Measurements from ENCODE around the gene ARPP21.

Gene ARPP21

DNA sequence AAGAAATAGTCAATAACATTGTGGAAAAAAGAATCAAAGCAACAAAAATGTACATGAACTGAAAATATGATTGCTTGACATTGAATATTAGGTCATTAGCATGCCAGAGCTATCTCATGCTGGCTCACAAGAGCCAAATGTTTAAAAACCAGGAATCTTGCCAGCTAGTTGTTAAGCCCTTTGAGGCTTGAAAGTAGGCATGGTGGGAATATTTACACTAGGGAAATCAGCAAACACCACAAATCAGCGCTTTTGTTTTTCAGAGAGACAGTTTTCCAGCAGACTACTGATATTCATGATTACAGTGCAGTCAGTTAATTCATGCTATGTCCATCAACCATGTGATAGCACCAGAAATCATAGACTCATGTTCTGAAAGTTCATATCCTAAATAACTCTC is 144.8 kb downstream of the ARPP21 start:
- H3K36me3 ChIP-seq (ENCODE audit: control insufficient read depth in 2 of 2, insufficient read depth in 1 of 2, low read length in 2 of 2) = no peaks in the 10 kb centered on the region
- ChIA-PET POLR2A (no interaction called here), CTCF (interaction anchor here (0.6 kb wide), 1 partner anchor 17 kb away, joined by 3 read pairs; no protein-coding TSS in a partner anchor)
- TF ChIP-seq, protein P1, sequence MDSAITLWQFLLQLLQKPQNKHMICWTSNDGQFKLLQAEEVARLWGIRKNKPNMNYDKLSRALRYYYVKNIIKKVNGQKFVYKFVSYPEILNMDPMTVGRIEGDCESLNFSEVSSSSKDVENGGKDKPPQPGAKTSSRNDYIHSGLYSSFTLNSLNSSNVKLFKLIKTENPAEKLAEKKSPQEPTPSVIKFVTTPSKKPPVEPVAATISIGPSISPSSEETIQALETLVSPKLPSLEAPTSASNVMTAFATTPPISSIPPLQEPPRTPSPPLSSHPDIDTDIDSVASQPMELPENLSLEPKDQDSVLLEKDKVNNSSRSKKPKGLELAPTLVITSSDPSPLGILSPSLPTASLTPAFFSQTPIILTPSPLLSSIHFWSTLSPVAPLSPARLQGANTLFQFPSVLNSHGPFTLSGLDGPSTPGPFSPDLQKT (IDR thresholded peaks at IDR 0.05; ENCODE audit: borderline replicate concordance, low read depth, low read length) = no peak
- TF ChIP-seq ZNF626 (tag by site-specific recombination; IDR thresholded peaks at IDR 0.05) (no peak), KLF9 (tag by site-specific recombination; IDR thresholded peaks at IDR 0.05; ENCODE audit: low read depth) (no peak), ZNF701 (tag by site-specific recombination; IDR thresholded peaks at IDR 0.05) (no peak), ZNF366 (tag by site-specific recombination; conservative IDR thresholded peaks at IDR 0.05) (no peak)
- TF ChIP-seq, protein P2, sequence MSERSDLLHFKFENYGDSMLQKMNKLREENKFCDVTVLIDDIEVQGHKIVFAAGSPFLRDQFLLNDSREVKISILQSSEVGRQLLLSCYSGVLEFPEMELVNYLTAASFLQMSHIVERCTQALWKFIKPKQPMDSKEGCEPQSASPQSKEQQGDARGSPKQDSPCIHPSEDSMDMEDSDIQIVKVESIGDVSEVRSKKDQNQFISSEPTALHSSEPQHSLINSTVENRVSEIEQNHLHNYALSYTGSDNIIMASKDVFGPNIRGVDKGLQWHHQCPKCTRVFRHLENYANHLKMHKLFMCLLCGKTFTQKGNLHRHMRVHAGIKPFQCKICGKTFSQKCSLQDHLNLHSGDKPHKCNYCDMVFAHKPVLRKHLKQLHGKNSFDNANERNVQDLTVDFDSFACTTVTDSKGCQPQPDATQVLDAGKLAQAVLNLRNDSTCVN (tag by site-specific recombination; optimal IDR thresholded peaks at IDR 0.05) = no peak
- no peaks in the 10 kb centered on the region for H3K4me1 ChIP-seq (ENCODE audit: control insufficient read depth, insufficient read depth, low read length)
- H3K27ac ChIP-seq (ENCODE audit: extremely low read depth, low read depth, low read length) = no peak overlapping the region
- no peaks in the 10 kb centered on the region for H3K9me3 ChIP-seq (ENCODE audit: control insufficient read depth, insufficient read depth, low read depth, low read length)
- H3K4me3 ChIP-seq (ENCODE audit: low read depth, low read length) = no peak overlapping the region

DNA sequence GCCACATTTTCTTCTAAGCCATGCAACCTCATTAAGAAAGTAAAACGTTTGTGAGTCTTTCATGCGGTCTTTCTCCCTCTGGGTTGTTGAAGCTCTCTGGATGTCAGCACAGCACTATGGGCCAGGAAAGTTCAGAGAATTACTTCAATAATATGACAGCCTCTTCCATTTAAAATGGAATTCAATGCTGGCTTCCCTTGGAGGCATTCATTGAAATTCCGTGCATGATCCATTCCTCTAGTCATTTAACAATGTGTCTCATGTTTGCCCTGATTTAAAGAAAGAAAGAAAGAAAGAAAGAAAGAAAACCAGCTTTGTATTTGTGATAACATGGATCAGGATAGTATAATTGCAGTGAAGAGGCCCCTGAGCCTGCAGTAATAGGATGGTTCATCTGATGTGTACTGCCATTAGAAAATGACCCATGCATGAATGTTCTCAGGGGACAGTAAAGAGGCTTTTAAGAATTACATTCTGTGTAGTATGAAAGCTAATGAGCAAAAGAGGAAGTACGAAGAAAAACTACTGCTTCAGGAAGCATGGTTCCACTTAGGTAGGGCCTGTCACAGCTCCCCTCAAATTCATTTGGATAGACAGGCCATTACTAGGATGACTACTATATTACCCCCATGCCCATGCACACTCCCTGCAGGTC is 146.0 kb downstream of the ARPP21 start:
- POLR2A ChIA-PET = no interaction called here
- Histone ChIP-seq H3K4me1 (ENCODE audit: control insufficient read depth, insufficient read depth, low read length) (no peaks in the 10 kb centered on the region), H3K9me3 (ENCODE audit: control insufficient read depth, insufficient read depth, low read depth, low read length) (no peaks in the 10 kb centered on the region), H3K36me3 (ENCODE audit: control insufficient read depth in 2 of 2, insufficient read depth in 1 of 2, low read length in 2 of 2) (no peaks in the 10 kb centered on the region), H3K27ac (ENCODE audit: extremely low read depth, low read depth, low read length) (no peak overlapping the region), H3K4me3 (ENCODE audit: low read depth, low read length) (no peak overlapping the region)
- TF ChIP-seq ZNF311 (tag by site-specific recombination; IDR thresholded peaks at IDR 0.05; ENCODE audit: borderline replicate concordance) (no peak), ZNF155 (tag by site-specific recombination; IDR thresholded peaks at IDR 0.05) (no peak), ZNF133 (tag by site-specific recombination; IDR thresholded peaks at IDR 0.05) (no peak)
- CTCF ChIA-PET = no interaction called here

DNA sequence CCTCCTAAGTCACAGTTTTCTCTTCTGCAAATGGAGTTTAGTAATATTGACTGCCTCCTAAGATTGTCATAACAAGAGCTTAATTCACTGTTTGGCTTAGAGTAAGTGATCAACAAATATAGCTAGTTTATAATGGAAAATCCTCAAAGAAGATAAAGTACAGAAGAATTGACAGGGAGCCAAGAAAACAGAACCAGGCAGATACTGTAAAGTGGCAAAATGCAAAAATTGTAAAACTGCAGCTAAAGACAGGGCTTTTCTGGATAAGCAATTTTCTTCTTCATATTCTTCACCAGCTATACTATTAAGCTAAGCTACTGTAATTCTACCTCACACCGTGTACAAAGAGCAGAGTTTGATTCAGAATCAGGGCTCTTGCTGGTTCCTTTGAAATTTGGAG is 148.6 kb downstream of the ARPP21 start:
- no peaks in the 10 kb centered on the region for H3K4me1 ChIP-seq (ENCODE audit: control insufficient read depth, insufficient read depth, low read length)
- no peaks in the 10 kb centered on the region for H3K9me3 ChIP-seq (ENCODE audit: control insufficient read depth, insufficient read depth, low read depth, low read length)
- TF ChIP-seq ZBTB8A (tag by site-specific recombination; IDR thresholded peaks at IDR 0.05) (no peak), ZNF239 (tag by site-specific recombination; IDR thresholded peaks at IDR 0.05) (no peak), ZNF571 (tag by site-specific recombination; IDR thresholded peaks at IDR 0.05) (no peak), SP7 (tag by site-specific recombination; IDR thresholded peaks at IDR 0.05) (no peak), ZNF558 (tag by site-specific recombination; IDR thresholded peaks at IDR 0.05) (no peak), HOXA7 (CRISPR knock-in tag; IDR thresholded peaks at IDR 0.05; ENCODE audit: borderline replicate concordance) (no peak), ZBTB48 (tag by site-specific recombination; IDR thresholded peaks at IDR 0.05) (no peak), KLF16 (tag by site-specific recombination; IDR thresholded peaks at IDR 0.05) (no peak)
- TF ChIP-seq, protein P3, sequence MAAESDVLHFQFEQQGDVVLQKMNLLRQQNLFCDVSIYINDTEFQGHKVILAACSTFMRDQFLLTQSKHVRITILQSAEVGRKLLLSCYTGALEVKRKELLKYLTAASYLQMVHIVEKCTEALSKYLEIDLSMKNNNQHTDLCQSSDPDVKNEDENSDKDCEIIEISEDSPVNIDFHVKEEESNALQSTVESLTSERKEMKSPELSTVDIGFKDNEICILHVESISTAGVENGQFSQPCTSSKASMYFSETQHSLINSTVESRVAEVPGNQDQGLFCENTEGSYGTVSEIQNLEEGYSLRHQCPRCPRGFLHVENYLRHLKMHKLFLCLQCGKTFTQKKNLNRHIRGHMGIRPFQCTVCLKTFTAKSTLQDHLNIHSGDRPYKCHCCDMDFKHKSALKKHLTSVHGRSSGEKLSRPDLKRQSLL (tag by site-specific recombination; IDR thresholded peaks at IDR 0.05) = no peak
- TF ChIP-seq, protein P4, sequence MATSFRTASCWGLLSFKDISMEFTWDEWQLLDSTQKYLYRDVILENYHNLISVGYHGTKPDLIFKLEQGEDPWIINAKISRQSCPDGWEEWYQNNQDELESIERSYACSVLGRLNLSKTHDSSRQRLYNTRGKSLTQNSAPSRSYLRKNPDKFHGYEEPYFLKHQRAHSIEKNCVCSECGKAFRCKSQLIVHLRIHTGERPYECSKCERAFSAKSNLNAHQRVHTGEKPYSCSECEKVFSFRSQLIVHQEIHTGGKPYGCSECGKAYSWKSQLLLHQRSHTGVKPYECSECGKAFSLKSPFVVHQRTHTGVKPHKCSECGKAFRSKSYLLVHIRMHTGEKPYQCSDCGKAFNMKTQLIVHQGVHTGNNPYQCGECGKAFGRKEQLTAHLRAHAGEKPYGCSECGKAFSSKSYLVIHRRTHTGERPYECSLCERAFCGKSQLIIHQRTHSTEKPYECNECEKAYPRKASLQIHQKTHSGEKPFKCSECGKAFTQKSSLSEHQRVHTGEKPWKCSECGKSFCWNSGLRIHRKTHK (tag by site-specific recombination; IDR thresholded peaks at IDR 0.05) = no peak
- TF ChIP-seq, protein P5, sequence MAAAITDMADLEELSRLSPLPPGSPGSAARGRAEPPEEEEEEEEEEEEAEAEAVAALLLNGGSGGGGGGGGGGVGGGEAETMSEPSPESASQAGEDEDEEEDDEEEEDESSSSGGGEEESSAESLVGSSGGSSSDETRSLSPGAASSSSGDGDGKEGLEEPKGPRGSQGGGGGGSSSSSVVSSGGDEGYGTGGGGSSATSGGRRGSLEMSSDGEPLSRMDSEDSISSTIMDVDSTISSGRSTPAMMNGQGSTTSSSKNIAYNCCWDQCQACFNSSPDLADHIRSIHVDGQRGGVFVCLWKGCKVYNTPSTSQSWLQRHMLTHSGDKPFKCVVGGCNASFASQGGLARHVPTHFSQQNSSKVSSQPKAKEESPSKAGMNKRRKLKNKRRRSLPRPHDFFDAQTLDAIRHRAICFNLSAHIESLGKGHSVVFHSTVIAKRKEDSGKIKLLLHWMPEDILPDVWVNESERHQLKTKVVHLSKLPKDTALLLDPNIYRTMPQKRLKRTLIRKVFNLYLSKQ (tag by site-specific recombination; IDR thresholded peaks at IDR 0.05; ENCODE audit: borderline replicate concordance) = no peak
- TF ChIP-seq, protein P6, sequence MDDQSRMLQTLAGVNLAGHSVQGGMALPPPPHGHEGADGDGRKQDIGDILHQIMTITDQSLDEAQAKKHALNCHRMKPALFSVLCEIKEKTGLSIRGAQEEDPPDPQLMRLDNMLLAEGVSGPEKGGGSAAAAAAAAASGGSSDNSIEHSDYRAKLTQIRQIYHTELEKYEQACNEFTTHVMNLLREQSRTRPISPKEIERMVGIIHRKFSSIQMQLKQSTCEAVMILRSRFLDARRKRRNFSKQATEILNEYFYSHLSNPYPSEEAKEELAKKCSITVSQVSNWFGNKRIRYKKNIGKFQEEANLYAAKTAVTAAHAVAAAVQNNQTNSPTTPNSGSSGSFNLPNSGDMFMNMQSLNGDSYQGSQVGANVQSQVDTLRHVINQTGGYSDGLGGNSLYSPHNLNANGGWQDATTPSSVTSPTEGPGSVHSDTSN (CRISPR knock-in tag; IDR thresholded peaks at IDR 0.05) = no peak
- TF ChIP-seq, protein P7, sequence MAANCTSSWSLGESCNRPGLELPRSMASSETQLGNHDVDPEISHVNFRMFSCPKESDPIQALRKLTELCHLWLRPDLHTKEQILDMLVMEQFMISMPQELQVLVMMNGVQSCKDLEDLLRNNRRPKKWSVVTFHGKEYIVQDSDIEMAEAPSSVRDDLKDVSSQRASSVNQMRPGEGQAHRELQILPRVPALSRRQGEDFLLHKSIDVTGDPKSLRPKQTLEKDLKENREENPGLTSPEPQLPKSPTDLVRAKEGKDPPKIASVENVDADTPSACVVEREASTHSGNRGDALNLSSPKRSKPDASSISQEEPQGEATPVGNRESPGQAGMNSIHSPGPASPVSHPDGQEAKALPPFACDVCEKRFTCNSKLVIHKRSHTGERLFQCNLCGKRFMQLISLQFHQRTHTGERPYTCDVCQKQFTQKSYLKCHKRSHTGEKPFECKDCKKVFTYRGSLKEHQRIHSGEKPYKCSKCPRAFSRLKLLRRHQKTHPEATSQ (tag by site-specific recombination; IDR thresholded peaks at IDR 0.05) = no peak
- H3K27ac ChIP-seq (ENCODE audit: extremely low read depth, low read depth, low read length) = no peak overlapping the region
- POLR2A ChIA-PET = no interaction called here
- CTCF ChIA-PET = no interaction called here
- H3K4me3 ChIP-seq (ENCODE audit: low read depth, low read length) = no peak overlapping the region
- H3K36me3 ChIP-seq (ENCODE audit: control insufficient read depth in 2 of 2, insufficient read depth in 1 of 2, low read length in 2 of 2) = no peaks in the 10 kb centered on the region
